Hepatocyte (in vitro differentiated cells): ENCODE data around the gene ABCC3.

Experiments
- EZH2 ChIP-seq: fragments of 200-600 bp; sonication (generic); IDR thresholded peaks from 2 replicates; pipeline ENCODE4 v1.6.1; 2016; ENCODE audit warnings: antibody characterized with exemption, mild to moderate bottlenecking, borderline replicate concordance
- TF ChIP-seq, protein P1 (sequence below): fragments of 200-600 bp; sonication (generic); IDR thresholded peaks from 2 replicates; pipeline ENCODE4 v1.5.1; 2016; ENCODE audit warnings: antibody characterized with exemption, mild to moderate bottlenecking; ENCODE audit not compliant: poor library complexity

- TF ChIP-seq, protein P1, sequence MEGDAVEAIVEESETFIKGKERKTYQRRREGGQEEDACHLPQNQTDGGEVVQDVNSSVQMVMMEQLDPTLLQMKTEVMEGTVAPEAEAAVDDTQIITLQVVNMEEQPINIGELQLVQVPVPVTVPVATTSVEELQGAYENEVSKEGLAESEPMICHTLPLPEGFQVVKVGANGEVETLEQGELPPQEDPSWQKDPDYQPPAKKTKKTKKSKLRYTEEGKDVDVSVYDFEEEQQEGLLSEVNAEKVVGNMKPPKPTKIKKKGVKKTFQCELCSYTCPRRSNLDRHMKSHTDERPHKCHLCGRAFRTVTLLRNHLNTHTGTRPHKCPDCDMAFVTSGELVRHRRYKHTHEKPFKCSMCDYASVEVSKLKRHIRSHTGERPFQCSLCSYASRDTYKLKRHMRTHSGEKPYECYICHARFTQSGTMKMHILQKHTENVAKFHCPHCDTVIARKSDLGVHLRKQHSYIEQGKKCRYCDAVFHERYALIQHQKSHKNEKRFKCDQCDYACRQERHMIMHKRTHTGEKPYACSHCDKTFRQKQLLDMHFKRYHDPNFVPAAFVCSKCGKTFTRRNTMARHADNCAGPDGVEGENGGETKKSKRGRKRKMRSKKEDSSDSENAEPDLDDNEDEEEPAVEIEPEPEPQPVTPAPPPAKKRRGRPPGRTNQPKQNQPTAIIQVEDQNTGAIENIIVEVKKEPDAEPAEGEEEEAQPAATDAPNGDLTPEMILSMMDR: no peak
- TF ChIP-seq EZH2: no peak
Observed at GRCh38 chr17:50685691-50686493, 51.2 kb downstream of the ABCC3 start.
